SIG-M5 (cell line): ENCODE results near the gene ZNF486.
"Not testable (repeated sequence)": the region's sequence is repeated elsewhere in the genome, so short reads cannot be mapped to it uniquely, and the experiment has no call there.

Source experiments
- DNase-seq: peaks from one replicate; lab custom pipeline; 2025; lab: John Stamatoyannopoulos, UW

Gene ZNF486

GRCh38 chr19:20167020-20167644, at the start of gene ZNF486:
ZNF486 (plus strand) TSS chr19:20167214; CDS start chr19:20167331, 117 bp downstream.
- no peak for DNase-seq

- not testable (repeated sequence) for DNase-seq
These were observed 48.8 kb upstream of the ZNF486 start for GRCh38 chr19:20118064-20118839.

GRCh38 chr19:20124879-20125278, 42.1 kb upstream of the ZNF486 start:
- no peak for DNase-seq

GRCh38 chr19:20132933-20133332, 34.1 kb upstream of the ZNF486 start:
- not testable (repeated sequence) for DNase-seq

GRCh38 chr19:20137714-20138113, 29.3 kb upstream of the ZNF486 start:
- not testable (repeated sequence) for DNase-seq

GRCh38 chr19:20151617-20152145, 15.3 kb upstream of the ZNF486 start:
- DNase-seq, result no peak

GRCh38 chr19:20152506-20152905, 14.5 kb upstream of the ZNF486 start:
- DNase-seq, result not testable (repeated sequence)

GRCh38 chr19:20153281-20153680, 13.7 kb upstream of the ZNF486 start:
- DNase-seq, result no peak

- no peak for DNase-seq
These were observed 12.4 kb upstream of the ZNF486 start for GRCh38 chr19:20154636-20155035.

GRCh38 chr19:20162821-20163220, 4.2 kb upstream of the ZNF486 start:
- DNase-seq, result no peak

- no peak for DNase-seq
These were observed 2.6 kb upstream of the ZNF486 start for GRCh38 chr19:20164456-20164855.

- DNase-seq, result no peak
These were observed 932 bp upstream of the ZNF486 start for GRCh38 chr19:20165971-20166592.

- no peak for DNase-seq
These were observed 673 bp downstream of the ZNF486 start for GRCh38 chr19:20167651-20168122.

GRCh38 chr19:20171285-20171684, 4.3 kb downstream of the ZNF486 start:
- DNase-seq, result no peak

- DNase-seq, result not testable (repeated sequence)
These were observed 8.8 kb downstream of the ZNF486 start for GRCh38 chr19:20175848-20176247.

GRCh38 chr19:20179956-20180355, 12.9 kb downstream of the ZNF486 start:
- not testable (repeated sequence) for DNase-seq

- no peak for DNase-seq
These were observed 15.3 kb downstream of the ZNF486 start for GRCh38 chr19:20182222-20182785.

- no peak for DNase-seq
These were observed 19.2 kb downstream of the ZNF486 start for GRCh38 chr19:20186174-20186573.

GRCh38 chr19:20197747-20198146, 30.7 kb downstream of the ZNF486 start:
- no peak for DNase-seq

GRCh38 chr19:20209051-20209450, 42.0 kb downstream of the ZNF486 start:
- DNase-seq, result no peak

GRCh38 chr19:20214366-20214765, 47.4 kb downstream of the ZNF486 start:
- DNase-seq, result not testable (repeated sequence)

GRCh38 chr19:20221605-20222004, 54.6 kb downstream of the ZNF486 start:
- not testable (repeated sequence) for DNase-seq
